Gastroesophageal sphincter (tissue), 4 donors: ENCODE measurements around the gene SETBP1. TPM values are rescaled to one million over a fixed set of nuclear protein-coding genes. Genes with fewer than 3 reads are reported as not detected.
A peak's percentile ranks its signal among the peaks of the same experiment; 100 is the strongest.

Source experiments
- ATAC-seq: fragments of 150-250 bp; one replicate; pipeline ENCODE4 v1.9.1; 2016; ENCODE audit warnings: mild to moderate bottlenecking, moderate library complexity
- H3K27ac ChIP-seq, 4 donors: fragments of 200-600 bp; sonication (generic) in 3 of 4; 1 replicate in 3 of 4; 2 replicates in 1 of 4; pipeline ENCODE4 v1.5.1; 2016 to 2019
- H3K27me3 ChIP-seq: fragments of 200-600 bp; sonication (generic); one replicate; pipeline ENCODE4 v1.5.1; 2019
- H3K36me3 ChIP-seq, 2 donors: fragments of 200-600 bp; sonication (generic); one replicate each; pipeline ENCODE4 v1.5.1; 2019; ENCODE audit warnings: control low read depth in 1 of 2
- H3K4me1 ChIP-seq, 3 donors: fragments of 200-600 bp; sonication (generic); 1 replicate in 2 of 3; 2 replicates in 1 of 3; pipeline ENCODE4 v1.5.1; 2016 to 2019; ENCODE audit warnings: control low read depth in 2 of 3
- H3K4me3 ChIP-seq, 2 donors: fragments of 200-600 bp; sonication (generic); one replicate each; pipeline ENCODE4 v1.5.1; 2019; ENCODE audit warnings: mild to moderate bottlenecking in 1 of 2, moderate library complexity in 1 of 2
- H3K9me3 ChIP-seq, 3 donors: fragments of 200-600 bp; sonication (generic); one replicate each; pipeline ENCODE4 v1.5.1; 2017 to 2019; ENCODE audit warnings: control low read depth in 2 of 3
- EP300 ChIP-seq: sonication (generic); formaldehyde crosslinking; IDR thresholded peaks from one replicate; pipeline ENCODE4 v1.6.1; 2017; ENCODE audit warnings: antibody characterized with exemption, mild to moderate bottlenecking
- POLR2A ChIP-seq, 2 donors: fragments of 450-650 bp; IDR thresholded peaks; one replicate each; pipeline ENCODE4 v1.6.1; 2017; ENCODE audit warnings: antibody characterized with exemption in 2 of 2, mild to moderate bottlenecking in 2 of 2, moderate library complexity in 1 of 2
- POLR2AphosphoS5 ChIP-seq: sonication (generic); formaldehyde crosslinking; IDR thresholded peaks from one replicate; pipeline ENCODE4 v1.6.1; 2017; ENCODE audit warnings: antibody characterized with exemption
- WGBS, 2 donors: methylation state at CpG; one replicate each; pipeline ENCODE4 v1.1.5; 2018; ENCODE audit warnings: low coverage in 1 of 2; 5-methylcytosine and 5-hydroxymethylcytosine counted together
- total RNA-seq, 4 donors: library from RNA; depleted of rRNA; stranded (reverse); fragments of >200 nt; gene quantifications; one replicate each; pipeline ENCODE4 v1.1.0, GENCODE V29; 2016
- TF ChIP-seq, protein P1 (sequence below), 4 experiments: fragments of 200-600 bp in 2 of 4; fragments of 450-650 bp in 2 of 4; sonication (generic) in 1 of 4; IDR thresholded peaks; one replicate each; pipeline ENCODE4 v1.5.1; 2017 to 2019; ENCODE audit warnings: antibody characterized with exemption in 4 of 4, mild to moderate bottlenecking in 2 of 4, moderate library complexity in 2 of 4

SETBP1 gene
- total RNA-seq, 4 donors from 2014 or later, result 42.5 to 87.6 (median 67.8) TPM

GRCh38 chr18:44668270-44668975, 12.3 kb upstream of the SETBP1 start:
- H3K36me3 ChIP-seq, result no peaks in the 10 kb centered on the region
- no peak overlapping the region for H3K27ac ChIP-seq
- no peak for ATAC-seq
- no peak for TF ChIP-seq POLR2AphosphoS5
- no peak for TF ChIP-seq EP300
- TF ChIP-seq, protein P1, sequence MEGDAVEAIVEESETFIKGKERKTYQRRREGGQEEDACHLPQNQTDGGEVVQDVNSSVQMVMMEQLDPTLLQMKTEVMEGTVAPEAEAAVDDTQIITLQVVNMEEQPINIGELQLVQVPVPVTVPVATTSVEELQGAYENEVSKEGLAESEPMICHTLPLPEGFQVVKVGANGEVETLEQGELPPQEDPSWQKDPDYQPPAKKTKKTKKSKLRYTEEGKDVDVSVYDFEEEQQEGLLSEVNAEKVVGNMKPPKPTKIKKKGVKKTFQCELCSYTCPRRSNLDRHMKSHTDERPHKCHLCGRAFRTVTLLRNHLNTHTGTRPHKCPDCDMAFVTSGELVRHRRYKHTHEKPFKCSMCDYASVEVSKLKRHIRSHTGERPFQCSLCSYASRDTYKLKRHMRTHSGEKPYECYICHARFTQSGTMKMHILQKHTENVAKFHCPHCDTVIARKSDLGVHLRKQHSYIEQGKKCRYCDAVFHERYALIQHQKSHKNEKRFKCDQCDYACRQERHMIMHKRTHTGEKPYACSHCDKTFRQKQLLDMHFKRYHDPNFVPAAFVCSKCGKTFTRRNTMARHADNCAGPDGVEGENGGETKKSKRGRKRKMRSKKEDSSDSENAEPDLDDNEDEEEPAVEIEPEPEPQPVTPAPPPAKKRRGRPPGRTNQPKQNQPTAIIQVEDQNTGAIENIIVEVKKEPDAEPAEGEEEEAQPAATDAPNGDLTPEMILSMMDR (IDR thresholded peaks at IDR 0.05), result no peak
- no peak for TF ChIP-seq POLR2A (IDR thresholded peaks at IDR 0.05)
- H3K4me3 ChIP-seq, result no peak overlapping the region
- WGBS, 2 donors, result 83 to 87% methylated on average over 3 to 4 of the region's 4 CpGs
- H3K27me3 ChIP-seq, result no peaks in the 10 kb centered on the region
- peaks cover 0 to 9% (median 4%) of the 10 kb centered on the region in 3 donors for H3K4me1 ChIP-seq
- no peaks in the 10 kb centered on the region for H3K9me3 ChIP-seq

DNA sequence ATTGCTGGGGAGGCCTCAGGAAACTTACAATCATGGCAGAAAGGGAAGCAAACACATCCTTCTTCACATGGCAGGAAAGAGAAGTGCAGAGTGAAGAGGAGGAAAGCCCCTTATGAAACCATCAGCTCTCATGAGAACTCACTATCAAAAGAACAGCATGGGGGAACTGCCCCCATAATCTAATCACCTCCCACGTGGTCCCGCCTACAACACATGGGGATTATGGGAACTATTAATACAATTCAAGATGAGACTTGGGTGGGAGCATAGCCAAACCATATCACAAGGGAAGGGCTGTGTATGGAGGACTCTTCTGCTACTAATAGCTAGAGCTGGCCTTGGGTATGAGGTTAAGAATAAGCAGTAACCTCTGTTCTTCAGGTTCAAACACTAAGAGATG, 8.8 kb upstream of the SETBP1 start:
- Histone ChIP-seq H3K27ac (no peak overlapping the region), H3K27me3 (no peaks in the 10 kb centered on the region), H3K36me3 (no peaks in the 10 kb centered on the region), H3K4me3 (no peak overlapping the region), H3K9me3 (no peaks in the 10 kb centered on the region), H3K4me1 (peaks cover 0 to 14% (median 4%) of the 10 kb centered on the region in 3 donors)
- WGBS, 2 donors, result 70 to 75% methylated on average over 2 of the region's 2 CpGs
- TF ChIP-seq EP300, result no peak
- TF ChIP-seq, protein P1 (IDR thresholded peaks at IDR 0.05), result no peak
- ATAC-seq, result no peak

DNA sequence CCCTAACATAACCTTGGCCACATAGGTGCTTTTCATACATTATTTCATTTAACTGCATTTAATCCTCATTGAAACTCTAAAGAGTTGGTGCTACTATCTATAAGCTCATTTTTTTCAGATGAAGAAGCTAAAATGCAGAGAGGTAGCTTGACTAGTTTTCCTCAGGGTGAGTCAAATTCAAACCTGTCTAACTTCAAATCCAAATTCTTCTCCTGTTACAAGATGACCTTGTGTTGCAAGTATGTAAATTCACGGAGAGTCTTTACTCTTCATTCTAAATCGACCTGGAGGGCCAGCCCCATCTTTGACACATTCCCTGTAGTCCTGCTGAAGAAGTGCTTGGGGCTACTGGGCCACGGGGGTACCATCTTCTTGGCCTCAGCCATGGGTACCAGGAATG, 8.2 kb upstream of the SETBP1 start:
- Histone ChIP-seq H3K27me3 (no peaks in the 10 kb centered on the region), H3K36me3 (no peaks in the 10 kb centered on the region), H3K4me3 (no peak overlapping the region), H3K27ac (no peak overlapping the region), H3K4me1 (peaks cover 0 to 14% (median 4%) of the 10 kb centered on the region in 3 donors), H3K9me3 (no peaks in the 10 kb centered on the region)
- WGBS, 2 donors, result 50 to 54% methylated on average over 2 to 3 of the region's 3 CpGs
- TF ChIP-seq EP300 (no peak), POLR2A (IDR thresholded peaks at IDR 0.05) (no peak), POLR2AphosphoS5 (no peak)
- TF ChIP-seq, protein P1 (IDR thresholded peaks at IDR 0.05), result no peak
- ATAC-seq, result no peak

DNA sequence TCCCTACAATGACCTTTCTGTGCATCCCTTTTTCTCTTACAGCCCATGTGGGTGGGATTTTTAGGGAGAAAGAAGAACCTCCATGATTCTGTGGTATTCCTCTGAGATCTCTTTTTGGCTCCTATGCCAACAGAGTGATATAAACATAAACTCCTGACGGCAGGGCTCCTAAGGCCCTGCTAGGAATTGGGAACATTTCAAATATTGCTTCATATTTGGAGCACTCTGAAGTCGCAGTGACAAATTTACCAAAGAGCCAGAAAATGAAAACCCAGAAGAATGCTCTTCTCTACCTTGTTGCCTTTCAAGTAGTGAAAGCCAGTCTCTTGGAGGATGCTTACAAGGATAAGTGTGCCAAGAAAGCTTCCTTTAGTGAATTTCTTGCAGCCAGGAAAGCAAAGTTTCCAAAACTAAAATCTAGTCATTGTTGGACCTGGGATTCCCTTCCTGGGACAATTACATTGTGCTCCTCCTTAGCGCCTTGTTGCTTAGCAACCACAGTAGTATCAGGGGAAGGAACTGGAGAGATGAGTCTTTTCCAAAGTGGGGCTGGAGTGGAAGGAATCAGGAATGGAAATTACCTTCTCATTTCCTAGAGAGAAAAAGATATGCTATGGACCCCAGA, 7.3 kb upstream of the SETBP1 start:
- Histone ChIP-seq H3K27ac (peak overlapping the region in 1 of 4 donors; percentile 36), H3K27me3 (no peaks in the 10 kb centered on the region), H3K4me3 (no peak overlapping the region), H3K9me3 (no peaks in the 10 kb centered on the region), H3K4me1 (peaks cover 0 to 17% (median 4%) of the 10 kb centered on the region in 3 donors), H3K36me3 (no peaks in the 10 kb centered on the region)
- ATAC-seq, result peak; percentile 69
- WGBS, 2 donors, result 36 to 37% methylated on average over 3 of the region's 3 CpGs
- TF ChIP-seq POLR2AphosphoS5 (peak; percentile 12), EP300 (no peak)

- Histone ChIP-seq H3K36me3 (no peaks in the 10 kb centered on the region), H3K27me3 (no peaks in the 10 kb centered on the region), H3K4me1 (peaks cover 0 to 36% (median 7%) of the 10 kb centered on the region in 3 donors), H3K4me3 (no peak overlapping the region), H3K27ac (no peak overlapping the region), H3K9me3 (no peaks in the 10 kb centered on the region)
- 77 to 96% methylated on average over 4 to 6 of the region's 7 CpGs for WGBS, 2 donors
- no peak for TF ChIP-seq POLR2A (IDR thresholded peaks at IDR 0.05)
- TF ChIP-seq, protein P1 (IDR thresholded peaks at IDR 0.05), result no peak
- TF ChIP-seq EP300, result no peak
- no peak for TF ChIP-seq POLR2AphosphoS5
- no peak for ATAC-seq
Measured at GRCh38 chr18:44677933-44678332, 2.8 kb upstream of the SETBP1 start.
